Prostate gland (tissue), 2 donors: ENCODE results near the gene MXD4.

Experiments
- POLR2A ChIP-seq: fragments of 450-650 bp; IDR thresholded peaks from one replicate; pipeline ENCODE4 v1.6.1; 2016; ENCODE audit warnings: antibody characterized with exemption, mild to moderate bottlenecking
- TF ChIP-seq, protein P1 (sequence below), 4 experiments: fragments of 200-600 bp in 2 of 4; fragments of 450-650 bp in 2 of 4; sonication (generic) in 2 of 4; IDR thresholded peaks; 1 replicate in 3 of 4; 2 replicates in 1 of 4; pipeline ENCODE4 v1.5.1; 2016 to 2019; ENCODE audit warnings: antibody characterized with exemption in 4 of 4, mild to moderate bottlenecking in 2 of 4, moderate library complexity in 2 of 4

DNA sequence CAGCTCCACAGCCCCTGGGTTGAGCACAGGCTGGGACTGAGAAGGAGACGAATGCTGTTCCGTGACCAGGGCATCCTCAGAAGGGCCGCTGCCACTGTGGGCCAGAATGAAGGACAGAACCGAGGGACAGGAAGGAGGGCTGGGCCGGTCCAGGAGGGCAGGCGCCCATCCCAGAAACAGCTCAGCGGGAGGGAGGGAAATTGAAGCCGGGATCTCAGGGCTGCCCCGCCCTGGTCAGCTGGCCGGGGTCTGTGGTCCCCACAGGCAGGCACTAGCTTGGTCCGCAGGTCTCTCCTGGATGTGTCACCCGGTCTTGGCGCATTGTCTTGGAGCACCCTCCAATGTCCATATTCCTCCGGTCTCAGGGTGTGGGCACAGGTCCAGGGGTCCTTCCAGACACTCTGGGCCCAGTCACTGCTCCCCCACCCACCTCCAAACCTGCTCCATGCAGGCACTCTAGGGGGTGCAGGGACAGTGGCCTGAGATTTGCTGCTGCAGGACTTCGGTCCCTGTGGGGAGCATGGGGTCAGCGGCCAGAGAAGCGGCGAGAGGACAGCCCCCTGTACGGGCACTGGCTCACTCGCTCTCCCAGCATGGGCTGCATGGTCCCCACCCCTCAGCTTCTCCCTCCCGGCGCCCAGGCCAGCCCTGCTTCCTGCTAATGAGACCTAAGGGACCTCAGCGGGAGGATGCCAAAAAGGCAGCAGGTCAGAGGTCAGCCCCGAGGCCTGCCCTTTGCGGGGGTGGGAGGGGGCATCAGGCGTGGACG, 23.9 kb upstream of the MXD4 start:
- TF ChIP-seq, protein P1, sequence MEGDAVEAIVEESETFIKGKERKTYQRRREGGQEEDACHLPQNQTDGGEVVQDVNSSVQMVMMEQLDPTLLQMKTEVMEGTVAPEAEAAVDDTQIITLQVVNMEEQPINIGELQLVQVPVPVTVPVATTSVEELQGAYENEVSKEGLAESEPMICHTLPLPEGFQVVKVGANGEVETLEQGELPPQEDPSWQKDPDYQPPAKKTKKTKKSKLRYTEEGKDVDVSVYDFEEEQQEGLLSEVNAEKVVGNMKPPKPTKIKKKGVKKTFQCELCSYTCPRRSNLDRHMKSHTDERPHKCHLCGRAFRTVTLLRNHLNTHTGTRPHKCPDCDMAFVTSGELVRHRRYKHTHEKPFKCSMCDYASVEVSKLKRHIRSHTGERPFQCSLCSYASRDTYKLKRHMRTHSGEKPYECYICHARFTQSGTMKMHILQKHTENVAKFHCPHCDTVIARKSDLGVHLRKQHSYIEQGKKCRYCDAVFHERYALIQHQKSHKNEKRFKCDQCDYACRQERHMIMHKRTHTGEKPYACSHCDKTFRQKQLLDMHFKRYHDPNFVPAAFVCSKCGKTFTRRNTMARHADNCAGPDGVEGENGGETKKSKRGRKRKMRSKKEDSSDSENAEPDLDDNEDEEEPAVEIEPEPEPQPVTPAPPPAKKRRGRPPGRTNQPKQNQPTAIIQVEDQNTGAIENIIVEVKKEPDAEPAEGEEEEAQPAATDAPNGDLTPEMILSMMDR (IDR thresholded peaks at IDR 0.05) = no peak
- no peak for TF ChIP-seq POLR2A
